ENCODE data around the gene ASCC3.

- TF ChIP-seq CTCF (IDR thresholded peaks at IDR 0.05) (no peak), EP300 (IDR thresholded peaks at IDR 0.05) (no peak), POLR2A (IDR thresholded peaks at IDR 0.05) (no peak)
These were observed 405.4 kb downstream of the ASCC3 start for GRCh38 chr6:100475554-100476320.
